ENCODE data around the gene EGLN3.
A peak's percentile ranks its signal among the peaks of the same experiment; 100 is the strongest.
"Not testable (repeated sequence)": the region's sequence is repeated elsewhere in the genome, so short reads cannot be mapped to it uniquely, and the experiment has no call there.

EGLN3 gene

GRCh38 chr14:33950320-33951182 lies at the start of gene EGLN3:
Gene EGLN3 (minus strand): TSS chr14:33951074. CDS start chr14:33950752, 322 bp downstream.
- DNase-seq: peak in 57 of 58 donors; percentile 16 to 96 (median 88)

GRCh38 chr14:34000396-34000795 lies 49.5 kb upstream of the EGLN3 start:
- DNase-seq: no peak

- no peak for DNase-seq
Measured at GRCh38 chr14:33999771-34000291, 49.0 kb upstream of the EGLN3 start.

GRCh38 chr14:33997611-33998010 lies 46.7 kb upstream of the EGLN3 start:
- no peak for DNase-seq

GRCh38 chr14:33996462-33996861 lies 45.6 kb upstream of the EGLN3 start:
- DNase-seq: no peak

- DNase-seq: no peak
Measured at GRCh38 chr14:33993246-33993645, 42.4 kb upstream of the EGLN3 start.

GRCh38 chr14:33992274-33993007 lies 41.6 kb upstream of the EGLN3 start:
- no peak for DNase-seq

GRCh38 chr14:33990790-33991189 lies 39.9 kb upstream of the EGLN3 start:
- DNase-seq: no peak

GRCh38 chr14:33987565-33988080 lies 36.7 kb upstream of the EGLN3 start:
- DNase-seq: no peak

GRCh38 chr14:33986804-33987203 lies 35.9 kb upstream of the EGLN3 start:
- no peak for DNase-seq

- no peak for DNase-seq
Measured at GRCh38 chr14:33985242-33985641, 34.4 kb upstream of the EGLN3 start.

- DNase-seq: no peak
Measured at GRCh38 chr14:33979613-33980276, 28.9 kb upstream of the EGLN3 start.

GRCh38 chr14:33978892-33979612 lies 28.2 kb upstream of the EGLN3 start:
- no peak for DNase-seq

- no peak for DNase-seq
Measured at GRCh38 chr14:33972583-33973081, 21.8 kb upstream of the EGLN3 start.

GRCh38 chr14:33969846-33970245 lies 19.0 kb upstream of the EGLN3 start:
- DNase-seq: not testable (repeated sequence)

GRCh38 chr14:33968722-33969121 lies 17.8 kb upstream of the EGLN3 start:
- DNase-seq: no peak

- DNase-seq: no peak
Measured at GRCh38 chr14:33967138-33967537, 16.3 kb upstream of the EGLN3 start.

GRCh38 chr14:33966276-33966675 lies 15.4 kb upstream of the EGLN3 start:
- no peak for DNase-seq

GRCh38 chr14:33964599-33965317 lies 13.9 kb upstream of the EGLN3 start:
- DNase-seq: peak in 1 of 58 donors; percentile 24

GRCh38 chr14:33963892-33964291 lies 13.0 kb upstream of the EGLN3 start:
- no peak for DNase-seq
